DLD1 (cell line): Measurements from ENCODE around the gene RASGEF1C.
"Not testable (repeated sequence)": the region's sequence is repeated elsewhere in the genome, so short reads cannot be mapped to it uniquely, and the experiment has no call there.

Source experiments
- in situ Hi-C: cut with HindIII; loops from 2 replicates; pipeline ENCODE4 v1.10.0; 2017; ENCODE audit warnings: low sequenced_read_pairs

Gene RASGEF1C

DNA sequence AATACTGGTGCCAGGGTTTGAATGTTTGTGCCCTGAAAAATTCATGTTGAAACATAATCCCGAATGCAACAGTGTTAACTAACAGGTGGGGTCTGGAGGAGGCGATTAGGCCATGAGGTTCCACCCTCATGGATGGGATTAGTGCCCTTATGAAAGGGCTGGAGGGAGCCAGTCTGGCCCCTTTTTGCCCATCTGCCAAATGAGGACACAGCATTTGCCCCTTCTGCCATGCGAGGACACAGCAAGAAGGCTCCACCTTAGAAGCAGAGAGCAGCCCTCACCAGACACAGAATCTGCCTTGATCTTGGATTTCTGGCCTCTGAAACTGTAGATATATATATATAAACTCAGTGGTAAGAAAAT is 104.9 kb downstream of the RASGEF1C start:
- in situ Hi-C loops, result no loop called here

- in situ Hi-C loops, result no loop called here
Measured at GRCh38 chr5:180103487-180104167, 105.4 kb downstream of the RASGEF1C start.

- in situ Hi-C loops, result no loop called here
Measured at GRCh38 chr5:180102636-180103035, 106.4 kb downstream of the RASGEF1C start.

DNA sequence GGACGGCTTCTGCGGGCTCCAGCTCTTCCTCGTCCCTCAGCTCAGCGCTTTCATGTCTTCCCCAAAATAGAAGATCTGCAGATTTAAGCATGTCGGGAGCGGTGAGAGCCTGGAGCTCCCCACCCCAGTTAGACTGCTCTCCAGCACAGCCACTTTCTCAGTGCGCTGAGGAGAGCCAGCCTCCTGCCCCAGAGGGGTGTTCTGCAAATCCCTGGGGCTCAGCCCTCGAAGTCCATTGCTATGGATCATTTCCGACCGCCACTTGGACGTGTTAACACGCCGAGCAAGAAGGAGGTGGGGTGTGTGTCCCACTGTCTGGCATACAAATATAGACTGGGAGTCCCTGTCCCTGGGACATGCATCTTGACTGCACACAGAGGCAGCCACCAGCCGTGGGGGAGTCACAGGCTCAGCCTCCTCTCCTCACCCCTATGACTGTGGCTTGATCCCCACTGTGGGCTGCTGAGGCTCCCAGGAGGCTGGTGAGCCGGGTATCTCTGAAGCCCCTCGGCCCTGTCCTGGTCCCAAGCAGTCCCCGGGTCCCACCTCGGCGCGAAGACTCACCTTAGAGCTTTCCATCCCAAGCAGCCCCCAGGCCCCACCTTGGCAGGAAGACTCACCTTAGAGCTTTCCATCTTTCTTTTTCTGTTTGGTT is 107.4 kb downstream of the RASGEF1C start:
- in situ Hi-C loops, result no loop called here

- in situ Hi-C loops, result no loop called here
Measured at GRCh38 chr5:180100621-180101450, 108.2 kb downstream of the RASGEF1C start.

- in situ Hi-C loops, result no loop called here
Measured at GRCh38 chr5:180099733-180100611, 109.0 kb downstream of the RASGEF1C start.

- in situ Hi-C loops, result no loop called here
Measured at GRCh38 chr5:180098991-180099732, 109.8 kb downstream of the RASGEF1C start.

GRCh38 chr5:180098526-180098925 is 110.5 kb downstream of the RASGEF1C start:
- in situ Hi-C loops, result no loop called here

DNA sequence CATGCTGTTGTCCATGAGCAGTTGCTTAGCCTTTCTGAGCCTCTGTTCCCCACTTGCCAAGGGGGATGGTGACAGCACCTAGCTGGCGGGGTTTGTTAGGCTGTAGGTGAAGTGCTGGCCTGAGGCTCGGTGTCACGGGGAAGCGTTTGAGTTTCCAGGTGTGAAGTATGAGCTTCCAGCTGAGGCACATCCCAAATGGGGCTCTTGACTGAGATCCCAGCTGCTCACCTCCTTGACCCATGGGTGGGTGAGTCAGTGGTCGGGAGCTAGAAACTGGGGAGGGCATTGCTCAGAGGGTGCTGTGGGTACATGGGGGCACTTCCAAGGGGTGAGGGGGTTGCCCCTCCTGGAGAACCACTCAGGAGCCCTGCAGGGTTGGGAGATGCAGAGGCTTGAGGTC is 111.1 kb downstream of the RASGEF1C start:
- in situ Hi-C loops, result no loop called here

DNA sequence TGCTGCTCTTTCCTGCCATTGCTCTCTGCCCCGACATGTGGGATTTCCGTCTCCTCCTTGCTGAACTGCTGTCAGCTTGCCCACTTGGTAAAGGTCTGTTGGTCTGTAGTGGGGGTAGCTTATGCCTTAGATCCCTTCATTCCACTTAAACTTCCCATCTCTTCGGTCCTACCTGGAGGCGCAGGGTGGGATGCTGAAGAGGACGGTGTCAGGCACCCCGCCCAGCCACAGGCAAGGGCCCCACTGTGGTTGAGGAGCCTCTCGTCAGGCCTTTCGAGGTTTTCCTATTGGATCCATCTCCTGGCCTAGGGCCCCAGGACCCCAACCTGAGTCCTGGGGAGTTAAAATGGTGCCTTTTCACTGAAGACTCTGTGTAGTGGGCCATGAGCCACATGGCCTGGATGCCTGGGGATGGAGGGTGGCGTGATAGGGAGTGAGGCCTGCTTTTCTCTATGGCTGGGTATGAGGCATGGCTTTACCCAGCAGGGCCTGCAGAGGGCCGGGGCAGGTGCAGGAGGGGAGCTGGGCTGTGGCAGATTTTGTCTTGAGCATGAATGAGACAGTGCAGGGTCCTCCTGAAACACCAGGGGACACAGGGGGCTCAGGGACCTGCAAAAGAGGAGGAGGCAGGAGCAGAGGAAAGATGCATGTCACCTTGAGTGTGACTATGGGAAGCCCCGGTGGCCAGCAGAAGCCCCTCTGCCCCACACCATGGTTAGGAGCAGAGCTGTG is 111.7 kb downstream of the RASGEF1C start:
- in situ Hi-C loops, result no loop called here

DNA sequence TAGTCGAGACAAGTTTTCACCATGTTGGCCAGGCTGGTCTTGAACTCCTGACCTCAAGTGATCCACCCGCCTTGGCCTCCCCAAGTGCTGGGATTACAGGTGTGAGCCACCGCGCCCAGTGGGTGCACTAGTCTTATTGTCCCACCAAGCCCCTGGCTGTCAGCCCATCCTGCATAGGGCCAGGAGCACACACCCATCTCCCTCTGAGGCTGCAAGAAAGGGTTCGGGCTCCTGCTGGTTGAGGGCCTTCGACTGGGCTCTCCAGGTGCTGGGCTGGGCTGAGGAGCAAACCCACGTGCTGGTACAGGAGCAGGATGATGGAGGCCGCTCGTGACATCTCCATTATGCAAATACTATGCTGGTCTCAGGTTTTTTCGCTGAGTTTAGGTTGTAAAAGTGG is 112.4 kb downstream of the RASGEF1C start:
- in situ Hi-C loops, result no loop called here

DNA sequence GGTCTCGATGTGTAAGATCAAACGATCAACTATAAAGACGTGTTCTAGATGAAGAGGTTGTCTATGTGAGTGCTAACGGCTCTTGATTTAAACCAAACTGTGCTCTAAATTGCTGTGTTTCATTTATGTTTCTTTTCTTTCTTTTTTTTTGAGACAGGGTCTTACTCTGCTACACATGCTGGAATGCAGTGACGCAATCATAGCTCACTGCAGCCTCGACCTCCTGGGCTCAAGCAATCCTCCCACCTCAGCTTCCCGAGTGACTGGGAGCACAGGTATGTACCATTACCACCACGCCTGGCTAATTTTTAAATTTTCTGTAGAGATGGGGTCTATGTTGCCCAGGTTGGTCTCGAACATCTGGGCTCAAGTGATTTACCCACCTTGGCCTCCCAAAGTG is 113.5 kb downstream of the RASGEF1C start:
- in situ Hi-C loops, result no loop called here

- in situ Hi-C loops, result no loop called here
Measured at GRCh38 chr5:180093651-180094382, 115.2 kb downstream of the RASGEF1C start.

GRCh38 chr5:180093241-180093640 is 115.8 kb downstream of the RASGEF1C start:
- in situ Hi-C loops, result no loop called here

GRCh38 chr5:180090769-180091546 is 118.1 kb downstream of the RASGEF1C start:
- in situ Hi-C loops, result no loop called here

GRCh38 chr5:180090098-180090768 is 118.8 kb downstream of the RASGEF1C start:
- in situ Hi-C loops, result no loop called here

GRCh38 chr5:180089628-180090027 is 119.4 kb downstream of the RASGEF1C start:
- in situ Hi-C loops, result not testable (repeated sequence)

- in situ Hi-C loops, result no loop called here
Measured at GRCh38 chr5:180088561-180088960, 120.5 kb downstream of the RASGEF1C start.
